ENCODE measurements around the gene ATP9A.

DNA sequence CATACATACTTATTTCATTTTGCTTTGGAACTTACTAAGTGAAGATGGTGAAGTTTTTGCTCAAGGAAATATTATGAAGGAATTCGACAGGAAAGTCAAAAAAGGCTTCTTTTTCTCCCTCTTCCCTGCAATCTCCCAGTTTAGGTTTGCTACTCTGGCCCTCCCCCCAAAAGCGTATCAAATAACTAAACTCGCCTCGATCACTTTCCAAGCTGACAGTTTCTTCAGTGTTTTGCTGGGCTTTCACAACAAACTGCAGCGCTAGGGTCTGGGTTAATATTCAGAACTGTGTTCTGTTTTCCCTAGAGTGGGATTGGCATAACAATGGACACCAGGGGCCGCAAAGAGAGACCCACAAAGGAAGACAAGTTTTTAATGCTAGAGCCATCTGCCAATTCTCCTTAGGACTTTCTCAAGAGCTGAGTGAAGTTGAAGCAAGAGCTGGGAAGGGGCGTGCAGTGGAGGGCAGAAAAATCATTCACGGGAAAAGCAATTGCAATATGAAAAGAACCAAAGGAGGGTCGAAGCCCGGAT is 57.8 kb downstream of the ATP9A start:
- TF ChIP-seq, protein P1, sequence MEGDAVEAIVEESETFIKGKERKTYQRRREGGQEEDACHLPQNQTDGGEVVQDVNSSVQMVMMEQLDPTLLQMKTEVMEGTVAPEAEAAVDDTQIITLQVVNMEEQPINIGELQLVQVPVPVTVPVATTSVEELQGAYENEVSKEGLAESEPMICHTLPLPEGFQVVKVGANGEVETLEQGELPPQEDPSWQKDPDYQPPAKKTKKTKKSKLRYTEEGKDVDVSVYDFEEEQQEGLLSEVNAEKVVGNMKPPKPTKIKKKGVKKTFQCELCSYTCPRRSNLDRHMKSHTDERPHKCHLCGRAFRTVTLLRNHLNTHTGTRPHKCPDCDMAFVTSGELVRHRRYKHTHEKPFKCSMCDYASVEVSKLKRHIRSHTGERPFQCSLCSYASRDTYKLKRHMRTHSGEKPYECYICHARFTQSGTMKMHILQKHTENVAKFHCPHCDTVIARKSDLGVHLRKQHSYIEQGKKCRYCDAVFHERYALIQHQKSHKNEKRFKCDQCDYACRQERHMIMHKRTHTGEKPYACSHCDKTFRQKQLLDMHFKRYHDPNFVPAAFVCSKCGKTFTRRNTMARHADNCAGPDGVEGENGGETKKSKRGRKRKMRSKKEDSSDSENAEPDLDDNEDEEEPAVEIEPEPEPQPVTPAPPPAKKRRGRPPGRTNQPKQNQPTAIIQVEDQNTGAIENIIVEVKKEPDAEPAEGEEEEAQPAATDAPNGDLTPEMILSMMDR (IDR thresholded peaks at IDR 0.05), result no peak
- TF ChIP-seq SIN3A (IDR thresholded peaks at IDR 0.05; ENCODE audit: borderline replicate concordance, low read depth, low read length) (no peak), CHD2 (IDR thresholded peaks at IDR 0.05; ENCODE audit: low read length, partially characterized antibody) (no peak), EP300 (IDR thresholded peaks at IDR 0.05; ENCODE audit: borderline replicate concordance in 1 of 2, low read depth in 1 of 2, low read length in 1 of 2) (no peak), GABPA (IDR thresholded peaks at IDR 0.05; ENCODE audit: low read depth) (no peak), EZH2phosphoT487 (IDR thresholded peaks at IDR 0.05; ENCODE audit: borderline replicate concordance, low read depth) (no peak), POLR2AphosphoS5 (IDR thresholded peaks at IDR 0.05; ENCODE audit: low read depth, low read length) (no peak), YY1 (IDR thresholded peaks at IDR 0.05; ENCODE audit: low read depth) (no peak), TEAD4 (IDR thresholded peaks at IDR 0.05; ENCODE audit: borderline replicate concordance, insufficient read depth) (no peak), TAF1 (IDR thresholded peaks at IDR 0.05; ENCODE audit: borderline replicate concordance, low read depth, low read length) (no peak)
- TF ChIP-seq, protein P2, sequence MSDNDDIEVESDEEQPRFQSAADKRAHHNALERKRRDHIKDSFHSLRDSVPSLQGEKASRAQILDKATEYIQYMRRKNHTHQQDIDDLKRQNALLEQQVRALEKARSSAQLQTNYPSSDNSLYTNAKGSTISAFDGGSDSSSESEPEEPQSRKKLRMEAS (IDR thresholded peaks at IDR 0.05; ENCODE audit: low read depth), result no peak
- TF ChIP-seq, protein P3, sequence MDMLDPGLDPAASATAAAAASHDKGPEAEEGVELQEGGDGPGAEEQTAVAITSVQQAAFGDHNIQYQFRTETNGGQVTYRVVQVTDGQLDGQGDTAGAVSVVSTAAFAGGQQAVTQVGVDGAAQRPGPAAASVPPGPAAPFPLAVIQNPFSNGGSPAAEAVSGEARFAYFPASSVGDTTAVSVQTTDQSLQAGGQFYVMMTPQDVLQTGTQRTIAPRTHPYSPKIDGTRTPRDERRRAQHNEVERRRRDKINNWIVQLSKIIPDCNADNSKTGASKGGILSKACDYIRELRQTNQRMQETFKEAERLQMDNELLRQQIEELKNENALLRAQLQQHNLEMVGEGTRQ (IDR thresholded peaks at IDR 0.05; ENCODE audit: borderline replicate concordance, low read depth, low read length), result no peak
- TF ChIP-seq, protein P4, sequence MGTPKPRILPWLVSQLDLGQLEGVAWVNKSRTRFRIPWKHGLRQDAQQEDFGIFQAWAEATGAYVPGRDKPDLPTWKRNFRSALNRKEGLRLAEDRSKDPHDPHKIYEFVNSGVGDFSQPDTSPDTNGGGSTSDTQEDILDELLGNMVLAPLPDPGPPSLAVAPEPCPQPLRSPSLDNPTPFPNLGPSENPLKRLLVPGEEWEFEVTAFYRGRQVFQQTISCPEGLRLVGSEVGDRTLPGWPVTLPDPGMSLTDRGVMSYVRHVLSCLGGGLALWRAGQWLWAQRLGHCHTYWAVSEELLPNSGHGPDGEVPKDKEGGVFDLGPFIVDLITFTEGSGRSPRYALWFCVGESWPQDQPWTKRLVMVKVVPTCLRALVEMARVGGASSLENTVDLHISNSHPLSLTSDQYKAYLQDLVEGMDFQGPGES (IDR thresholded peaks at IDR 0.05; ENCODE audit: low read depth, low read length), result no peak
- TF ChIP-seq, protein P5, sequence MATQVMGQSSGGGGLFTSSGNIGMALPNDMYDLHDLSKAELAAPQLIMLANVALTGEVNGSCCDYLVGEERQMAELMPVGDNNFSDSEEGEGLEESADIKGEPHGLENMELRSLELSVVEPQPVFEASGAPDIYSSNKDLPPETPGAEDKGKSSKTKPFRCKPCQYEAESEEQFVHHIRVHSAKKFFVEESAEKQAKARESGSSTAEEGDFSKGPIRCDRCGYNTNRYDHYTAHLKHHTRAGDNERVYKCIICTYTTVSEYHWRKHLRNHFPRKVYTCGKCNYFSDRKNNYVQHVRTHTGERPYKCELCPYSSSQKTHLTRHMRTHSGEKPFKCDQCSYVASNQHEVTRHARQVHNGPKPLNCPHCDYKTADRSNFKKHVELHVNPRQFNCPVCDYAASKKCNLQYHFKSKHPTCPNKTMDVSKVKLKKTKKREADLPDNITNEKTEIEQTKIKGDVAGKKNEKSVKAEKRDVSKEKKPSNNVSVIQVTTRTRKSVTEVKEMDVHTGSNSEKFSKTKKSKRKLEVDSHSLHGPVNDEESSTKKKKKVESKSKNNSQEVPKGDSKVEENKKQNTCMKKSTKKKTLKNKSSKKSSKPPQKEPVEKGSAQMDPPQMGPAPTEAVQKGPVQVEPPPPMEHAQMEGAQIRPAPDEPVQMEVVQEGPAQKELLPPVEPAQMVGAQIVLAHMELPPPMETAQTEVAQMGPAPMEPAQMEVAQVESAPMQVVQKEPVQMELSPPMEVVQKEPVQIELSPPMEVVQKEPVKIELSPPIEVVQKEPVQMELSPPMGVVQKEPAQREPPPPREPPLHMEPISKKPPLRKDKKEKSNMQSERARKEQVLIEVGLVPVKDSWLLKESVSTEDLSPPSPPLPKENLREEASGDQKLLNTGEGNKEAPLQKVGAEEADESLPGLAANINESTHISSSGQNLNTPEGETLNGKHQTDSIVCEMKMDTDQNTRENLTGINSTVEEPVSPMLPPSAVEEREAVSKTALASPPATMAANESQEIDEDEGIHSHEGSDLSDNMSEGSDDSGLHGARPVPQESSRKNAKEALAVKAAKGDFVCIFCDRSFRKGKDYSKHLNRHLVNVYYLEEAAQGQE (IDR thresholded peaks at IDR 0.05; ENCODE audit: low read depth, low read length), result no peak
